Stimulated activated CD4-positive, alpha-beta T cell treated with anti-CD3 and anti-CD28 coated beads, Interleukin-12 subunit alpha, Interleukin-12 subunit beta, amount 100 ng/mL, for 24 hours (primary cell): Measurements from ENCODE around the gene MYH16.
"Not testable (repeated sequence)": the region's sequence is repeated elsewhere in the genome, so short reads cannot be mapped to it uniquely, and the experiment has no call there.

Experiments used
- DNase-seq, 2 experiments: peaks; one replicate each; pipeline ENCODE4 v3.0.0-alpha.2; 2020; ENCODE audit warnings: low read depth in 2 of 2

The MYH16 gene

GRCh38 chr7:99272476-99273045 is at the start of gene MYH16:
Gene MYH16, plus strand, starts transcription at chr7:99272839.
- no peak for DNase-seq

GRCh38 chr7:99224263-99224898 is 48.3 kb upstream of the MYH16 start:
- not testable (repeated sequence) for DNase-seq

DNA sequence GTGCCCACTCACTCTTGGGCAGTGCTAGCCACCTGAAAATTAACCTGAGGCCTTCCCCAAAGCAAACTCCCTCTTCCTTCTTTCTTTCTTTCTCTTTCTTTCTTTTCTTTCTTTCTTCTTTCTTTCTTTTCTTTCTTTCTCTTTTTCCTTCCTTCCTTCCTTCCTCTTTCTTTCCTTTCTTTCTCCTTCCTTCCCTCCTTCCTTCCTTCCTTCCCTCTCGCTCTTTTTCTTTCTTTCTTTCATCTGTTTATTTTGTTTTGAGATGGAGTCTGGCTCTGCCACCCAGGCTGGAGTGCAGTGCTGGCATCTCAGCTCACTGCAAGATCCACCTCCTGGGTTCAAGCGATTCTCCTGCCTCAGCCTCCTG is 47.8 kb upstream of the MYH16 start:
- DNase-seq: no peak

GRCh38 chr7:99229234-99229633 is 43.4 kb upstream of the MYH16 start:
- DNase-seq: no peak

DNA sequence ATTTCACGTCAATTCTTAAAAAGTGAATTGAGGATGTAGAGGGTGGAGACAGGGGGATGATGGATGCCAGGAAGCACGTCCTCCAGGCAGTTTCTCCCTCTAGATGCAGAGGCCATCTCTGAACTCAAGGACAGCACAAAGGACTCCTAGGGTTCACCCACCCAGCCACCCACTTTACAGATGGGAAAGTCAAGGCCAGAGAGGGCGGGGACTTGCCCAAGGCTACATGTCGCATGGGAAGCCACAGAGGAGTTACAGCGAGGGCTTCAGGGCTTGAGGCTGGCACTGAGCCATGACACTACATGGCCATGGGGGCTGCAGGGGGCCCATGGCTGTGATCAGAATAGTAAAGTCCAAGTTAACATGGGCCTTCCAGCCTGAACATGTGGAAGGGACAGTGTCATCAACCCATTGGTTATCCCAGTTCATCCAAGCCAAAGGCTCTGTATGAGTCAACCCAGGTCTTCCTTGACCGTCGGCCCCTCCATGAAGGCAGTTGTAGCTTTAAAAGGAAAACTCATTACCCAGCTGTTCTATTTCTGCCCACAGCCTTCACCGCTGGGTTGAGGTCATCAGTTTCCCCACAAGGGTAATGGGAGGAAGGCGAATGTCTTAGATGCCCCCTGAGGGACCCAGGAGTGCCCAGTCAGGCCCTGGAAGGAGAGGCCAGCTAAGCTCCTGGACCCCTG is 40.4 kb upstream of the MYH16 start:
- DNase-seq: no peak

DNA sequence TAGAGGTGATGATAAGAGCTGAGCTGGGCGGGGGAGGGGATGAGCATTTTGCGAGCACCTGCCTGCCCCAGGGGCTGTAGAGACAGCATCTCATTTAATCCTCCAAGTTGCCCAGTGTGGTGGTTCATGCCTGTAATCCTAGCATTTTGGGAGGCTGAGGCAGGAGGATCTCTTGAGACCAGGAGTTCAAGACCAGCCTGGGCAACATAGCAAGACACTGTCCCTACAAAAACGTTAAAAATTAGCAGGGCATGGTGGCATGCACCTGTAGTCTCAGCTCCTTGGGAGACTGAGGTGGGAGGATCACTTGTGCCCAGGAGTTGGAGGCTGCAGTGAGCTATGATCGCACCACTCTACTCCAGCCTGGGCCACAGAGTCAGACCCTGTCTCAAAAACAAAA is 39.7 kb upstream of the MYH16 start:
- not testable (repeated sequence) for DNase-seq

GRCh38 chr7:99234185-99234584 is 38.5 kb upstream of the MYH16 start:
- no peak for DNase-seq

DNA sequence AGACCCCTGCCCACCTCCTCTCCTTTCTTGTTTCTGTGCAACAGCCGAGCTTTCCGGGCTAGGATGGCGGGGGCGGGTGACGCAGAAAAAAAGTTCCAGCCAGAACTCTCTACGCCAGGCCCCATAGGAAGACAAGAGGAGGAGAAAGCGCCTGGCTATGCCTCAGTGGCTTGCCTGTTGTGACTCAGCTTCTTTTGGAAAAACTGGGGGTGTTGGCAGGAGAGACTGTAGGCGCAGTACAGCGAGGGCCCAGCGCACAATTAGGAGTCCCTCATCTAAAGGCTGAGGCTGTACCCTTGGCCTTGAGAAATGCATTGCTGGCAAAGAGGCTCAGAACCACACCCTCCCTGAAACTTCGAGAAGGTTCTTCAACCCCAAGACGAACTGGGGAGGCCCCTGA is 36.7 kb upstream of the MYH16 start:
- no peak for DNase-seq

- DNase-seq: not testable (repeated sequence)
Measured at GRCh38 chr7:99237876-99238275, 34.8 kb upstream of the MYH16 start.

DNA sequence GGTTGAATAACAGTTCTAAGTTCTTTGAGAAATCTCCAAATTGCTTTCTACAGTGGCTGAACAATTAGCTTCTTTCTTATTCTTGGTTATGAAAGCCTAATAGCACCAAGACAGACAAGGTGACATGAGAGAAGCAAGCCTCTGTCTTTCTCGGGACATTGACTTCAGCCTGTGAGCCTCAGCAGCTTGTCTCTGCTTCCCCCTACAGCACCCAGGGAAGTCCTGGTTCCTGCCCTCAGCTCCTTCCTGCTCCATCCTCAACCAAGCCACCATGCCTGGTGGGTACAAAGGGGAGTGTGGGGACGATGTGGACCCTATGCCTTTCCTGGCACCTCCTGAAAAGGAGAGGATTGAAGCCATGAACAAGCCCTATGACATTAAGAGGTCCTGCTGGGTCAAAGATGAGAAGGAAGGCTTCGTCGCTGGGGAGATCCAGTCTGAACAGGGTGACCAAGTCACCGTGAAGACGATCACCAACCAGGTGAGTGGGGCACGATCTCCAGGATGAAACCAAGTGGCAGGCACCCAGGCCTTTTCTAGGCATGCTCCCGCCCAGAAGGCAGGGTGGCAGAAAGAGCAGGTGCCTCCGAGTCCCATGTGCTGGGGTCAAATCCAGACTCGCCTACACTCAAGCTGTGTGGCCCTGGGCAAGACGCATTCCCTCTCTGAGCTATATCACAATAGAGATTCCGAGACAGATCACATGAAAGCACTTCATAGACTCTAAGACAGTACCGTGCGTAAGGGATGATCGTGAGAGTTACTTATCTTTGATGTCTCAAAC is 33.9 kb upstream of the MYH16 start:
- no peak for DNase-seq

- no peak for DNase-seq
Measured at GRCh38 chr7:99242682-99243081, 30.0 kb upstream of the MYH16 start.

DNA sequence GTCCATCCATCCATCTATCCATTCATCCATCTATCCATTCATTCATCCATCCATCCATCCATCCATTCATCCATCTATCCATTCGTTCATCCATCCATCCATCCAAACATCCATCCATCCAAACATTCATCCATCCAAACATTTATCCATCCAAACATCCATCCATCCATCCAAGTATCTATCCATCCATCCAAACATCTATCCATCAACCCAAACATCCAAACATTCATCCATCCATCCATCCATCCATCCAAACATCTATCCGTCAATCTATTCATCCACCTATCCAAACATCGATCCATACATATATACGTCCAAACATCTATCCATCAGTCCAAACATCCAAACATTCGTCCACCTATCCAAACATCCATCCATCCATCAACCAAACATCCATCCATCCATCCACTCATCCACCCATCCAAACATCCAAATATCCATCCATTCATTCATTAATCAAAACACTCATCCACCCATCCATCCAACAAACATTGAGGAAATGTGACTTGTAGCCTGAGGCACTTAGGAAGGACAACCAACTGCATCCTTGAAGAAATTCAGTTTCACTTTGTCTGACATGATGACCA is 28.8 kb upstream of the MYH16 start:
- DNase-seq: no peak

DNA sequence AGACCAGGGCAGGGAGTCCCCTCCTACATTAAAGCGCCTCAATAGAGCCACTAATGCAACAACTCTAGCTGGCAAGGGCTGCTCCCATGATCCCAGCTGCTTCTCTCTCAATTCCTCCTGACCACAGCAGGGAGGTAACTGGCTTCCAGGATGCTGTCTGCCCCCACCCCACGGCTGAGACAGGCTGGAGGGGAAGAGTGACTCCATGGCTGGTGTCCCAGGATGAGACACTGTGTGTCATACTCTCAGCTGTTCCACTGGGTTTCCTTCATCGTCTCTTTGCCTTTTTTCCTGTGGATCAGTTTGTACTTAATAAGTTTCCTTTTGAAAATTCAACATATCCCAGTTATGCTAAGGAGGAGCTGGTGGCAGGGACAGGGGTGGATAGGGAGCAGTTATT is 27.7 kb upstream of the MYH16 start:
- DNase-seq: no peak

- DNase-seq: no peak
Measured at GRCh38 chr7:99248391-99249095, 24.1 kb upstream of the MYH16 start.

GRCh38 chr7:99249985-99250575 is 22.6 kb upstream of the MYH16 start:
- DNase-seq: no peak

DNA sequence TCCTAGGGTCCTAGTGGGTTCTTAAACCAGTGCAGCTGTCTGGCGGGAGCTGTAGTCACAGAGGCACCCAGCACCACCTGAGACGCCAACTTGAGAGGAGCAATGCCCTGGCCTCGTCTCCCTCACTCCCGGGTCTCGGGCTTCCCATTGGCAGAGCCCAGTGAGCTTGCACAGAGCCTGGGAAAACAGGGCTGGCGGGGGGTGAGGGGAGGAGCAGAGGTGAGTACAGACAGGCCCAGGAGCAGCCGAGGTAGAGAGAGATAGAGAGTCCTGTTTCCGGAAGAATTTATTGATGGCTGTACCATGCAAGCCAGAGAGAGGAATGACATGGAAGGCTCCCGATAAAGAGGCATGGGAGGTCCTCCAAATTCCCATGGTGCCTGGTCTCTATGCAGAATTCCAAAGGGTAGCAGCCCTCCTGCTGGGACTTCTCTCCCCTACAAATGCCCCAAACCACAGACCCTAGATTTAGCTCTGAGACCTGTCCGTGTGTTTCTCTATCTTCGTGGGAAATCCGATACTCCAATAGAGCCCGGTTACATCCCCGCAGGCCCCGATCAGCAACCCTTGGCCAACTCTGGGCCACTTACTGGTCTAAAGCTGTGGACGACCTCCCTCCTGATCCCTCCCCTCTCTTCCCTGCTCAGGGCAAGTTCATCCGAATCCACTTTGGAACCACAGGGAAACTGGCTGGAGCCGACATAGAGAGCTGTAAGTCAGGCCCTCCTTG is 20.3 kb upstream of the MYH16 start:
- no peak for DNase-seq

DNA sequence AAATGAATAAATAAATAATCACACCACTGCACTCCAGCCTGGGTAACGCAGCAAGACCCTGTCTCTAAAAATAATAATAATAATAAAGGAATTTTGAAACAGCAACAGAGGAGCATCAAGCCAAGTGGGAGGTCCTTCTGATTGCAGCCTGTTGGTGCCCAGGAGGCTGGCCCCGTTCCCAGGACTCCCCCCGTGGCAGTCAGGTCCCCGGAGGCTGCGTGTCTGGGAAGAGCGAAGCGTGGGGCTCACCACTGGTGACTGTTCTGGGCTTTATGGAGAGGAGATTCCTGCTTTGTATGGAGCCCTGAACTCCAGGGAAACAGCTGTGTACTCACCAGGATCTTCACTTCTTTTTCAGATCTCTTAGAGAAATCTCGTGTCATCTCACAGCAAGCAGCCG is 19.3 kb upstream of the MYH16 start:
- DNase-seq: no peak

GRCh38 chr7:99254390-99254789 is 18.2 kb upstream of the MYH16 start:
- DNase-seq: no peak

DNA sequence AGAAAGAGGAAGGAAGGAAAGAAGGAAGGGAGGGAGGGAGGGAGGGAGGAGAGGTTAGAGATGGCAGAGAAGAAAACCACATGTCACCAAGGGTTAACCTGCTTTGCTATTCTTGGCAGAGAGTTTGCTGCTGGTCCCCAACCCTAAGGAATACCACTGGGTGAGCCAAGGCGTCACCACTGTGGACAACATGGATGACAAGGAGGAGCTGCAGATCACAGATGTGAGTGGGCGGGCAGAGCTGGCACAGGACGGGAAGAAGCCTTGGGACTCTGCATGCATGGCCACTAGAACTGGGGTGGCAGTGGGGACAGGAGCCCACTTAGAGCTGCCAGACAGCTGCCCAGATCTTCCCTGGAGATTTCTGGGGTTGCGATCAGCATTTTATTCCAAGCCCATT is 17.2 kb upstream of the MYH16 start:
- DNase-seq: no peak

- DNase-seq: no peak
Measured at GRCh38 chr7:99257065-99257464, 15.6 kb upstream of the MYH16 start.

DNA sequence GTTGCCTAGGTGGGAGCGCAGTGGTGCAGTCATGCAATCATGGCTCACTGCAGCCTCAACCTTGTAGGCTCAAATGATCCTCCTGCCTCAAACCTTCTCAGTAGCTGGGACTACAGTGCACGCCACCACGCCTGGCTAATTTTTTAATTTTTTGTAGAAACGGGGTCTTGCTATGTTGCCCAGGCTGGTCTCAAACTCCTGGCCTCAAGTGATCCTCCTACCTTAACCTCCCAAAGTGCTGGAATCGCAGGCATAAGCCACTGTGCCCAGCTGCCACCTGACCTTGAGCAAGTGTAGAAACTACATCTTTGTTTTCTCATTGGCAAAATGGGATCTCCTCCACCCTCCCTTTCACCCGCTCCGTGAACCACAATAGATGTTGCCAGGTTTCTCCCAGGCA is 15.0 kb upstream of the MYH16 start:
- DNase-seq: no peak
